ENCODE measurements around the gene DIP2C.

DIP2C gene

GRCh38 chr10:497898-498451 lies 191.5 kb downstream of the DIP2C start:
- no peak for DNase-seq (ENCODE audit: low spot score)

GRCh38 chr10:497289-497688 lies 192.2 kb downstream of the DIP2C start:
- no peak for DNase-seq (ENCODE audit: low spot score)

GRCh38 chr10:494556-494955 lies 194.9 kb downstream of the DIP2C start:
- DNase-seq (ENCODE audit: low spot score): no peak

GRCh38 chr10:494149-494542 lies 195.3 kb downstream of the DIP2C start:
- no peak for DNase-seq (ENCODE audit: low spot score)

- no peak for DNase-seq (ENCODE audit: low spot score)
Observed at GRCh38 chr10:493391-494148, 195.9 kb downstream of the DIP2C start.

- DNase-seq (ENCODE audit: low spot score): no peak
Observed at GRCh38 chr10:492836-493235, 196.6 kb downstream of the DIP2C start.

- no peak for DNase-seq (ENCODE audit: low spot score)
Observed at GRCh38 chr10:491667-492424, 197.6 kb downstream of the DIP2C start.

- no peak for DNase-seq (ENCODE audit: low spot score)
Observed at GRCh38 chr10:490891-491571, 198.4 kb downstream of the DIP2C start.

GRCh38 chr10:490256-490655 lies 199.2 kb downstream of the DIP2C start:
- no peak for DNase-seq (ENCODE audit: low spot score)

- no peak for DNase-seq (ENCODE audit: low spot score)
Observed at GRCh38 chr10:489330-489729, 200.1 kb downstream of the DIP2C start.

- no peak for DNase-seq (ENCODE audit: low spot score)
Observed at GRCh38 chr10:488933-489215, 200.6 kb downstream of the DIP2C start.

- DNase-seq (ENCODE audit: low spot score): no peak
Observed at GRCh38 chr10:488081-488932, 201.2 kb downstream of the DIP2C start.

GRCh38 chr10:486666-487322 lies 202.7 kb downstream of the DIP2C start:
- no peak for DNase-seq (ENCODE audit: low spot score)

- DNase-seq (ENCODE audit: low spot score): no peak
Observed at GRCh38 chr10:486206-486605, 203.3 kb downstream of the DIP2C start.

- no peak for DNase-seq (ENCODE audit: low spot score)
Observed at GRCh38 chr10:485776-486175, 203.7 kb downstream of the DIP2C start.

GRCh38 chr10:484925-485661 lies 204.4 kb downstream of the DIP2C start:
- DNase-seq (ENCODE audit: low spot score): no peak

GRCh38 chr10:484441-484924 lies 205.0 kb downstream of the DIP2C start:
- no peak for DNase-seq (ENCODE audit: low spot score)

- DNase-seq (ENCODE audit: low spot score): no peak
Observed at GRCh38 chr10:483261-483660, 206.2 kb downstream of the DIP2C start.

GRCh38 chr10:482848-483247 lies 206.6 kb downstream of the DIP2C start:
- no peak for DNase-seq (ENCODE audit: low spot score)

GRCh38 chr10:482051-482501 lies 207.4 kb downstream of the DIP2C start:
- DNase-seq (ENCODE audit: low spot score): no peak
